Thyroid gland (tissue), 4 donors: ENCODE measurements around the gene NTRK2.

Experiments
- POLR2A ChIP-seq, 2 donors: fragments of 450-650 bp; IDR thresholded peaks; one replicate each; pipeline ENCODE4 v1.6.1; 2017; ENCODE audit warnings: antibody characterized with exemption in 2 of 2, mild to moderate bottlenecking in 2 of 2, moderate library complexity in 1 of 2
- TF ChIP-seq, protein P1 (sequence below), 6 experiments: fragments of 200-600 bp in 3 of 6; fragments of 450-650 bp in 3 of 6; sonication (generic) in 3 of 6; IDR thresholded peaks; one replicate each; pipeline ENCODE4 v1.5.1; 2016 to 2019; ENCODE audit warnings: antibody characterized with exemption in 6 of 6, mild to moderate bottlenecking in 2 of 6, inconsistent platforms in 1 of 6, moderate library complexity in 1 of 6

DNA sequence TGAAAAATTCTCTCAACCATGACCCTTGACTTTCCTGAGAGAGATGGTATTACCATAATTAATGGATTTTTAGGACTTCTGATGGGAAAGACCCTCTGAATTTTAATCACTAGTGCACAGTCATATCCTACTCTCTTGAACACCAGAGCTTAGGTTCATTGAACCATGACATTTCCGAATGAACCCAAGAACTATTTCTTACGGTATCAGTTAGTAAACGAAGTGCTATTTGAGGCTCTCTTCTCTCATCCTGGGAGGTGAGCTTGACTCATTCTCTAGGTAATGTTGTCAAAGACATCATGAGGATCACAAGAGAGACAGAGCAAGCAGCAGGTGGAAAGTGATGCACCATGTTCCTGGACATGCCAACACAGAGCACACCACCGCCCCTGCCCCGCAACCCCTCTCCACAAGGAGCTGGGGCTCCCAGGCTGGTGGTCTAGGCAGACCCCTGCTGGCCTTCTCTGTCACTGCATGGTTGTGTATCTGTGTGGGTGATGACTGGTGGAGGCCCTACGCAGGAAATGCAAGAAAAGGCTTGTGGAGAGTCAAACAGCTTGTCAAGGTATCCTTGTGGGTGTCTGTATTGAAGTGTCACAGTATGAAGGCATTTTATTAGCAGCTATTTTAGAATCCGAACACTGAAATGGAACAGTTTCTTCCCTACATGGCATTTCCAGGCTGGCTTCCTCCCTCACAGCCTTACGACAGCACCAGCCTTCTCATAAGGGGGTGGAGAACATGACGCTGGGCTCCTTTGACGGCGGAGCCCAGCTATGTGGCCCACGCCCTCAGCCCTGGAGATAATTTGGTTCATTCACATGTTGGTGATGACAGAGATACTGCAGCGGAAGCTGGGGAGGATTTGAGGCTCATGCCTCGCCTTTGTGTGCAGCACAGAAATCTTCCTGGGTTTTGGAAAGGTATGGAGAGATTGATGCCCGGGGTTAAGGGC lies 297.6 kb downstream of the NTRK2 start:
- no peak for TF ChIP-seq POLR2A (IDR thresholded peaks at IDR 0.05)
- TF ChIP-seq, protein P1, sequence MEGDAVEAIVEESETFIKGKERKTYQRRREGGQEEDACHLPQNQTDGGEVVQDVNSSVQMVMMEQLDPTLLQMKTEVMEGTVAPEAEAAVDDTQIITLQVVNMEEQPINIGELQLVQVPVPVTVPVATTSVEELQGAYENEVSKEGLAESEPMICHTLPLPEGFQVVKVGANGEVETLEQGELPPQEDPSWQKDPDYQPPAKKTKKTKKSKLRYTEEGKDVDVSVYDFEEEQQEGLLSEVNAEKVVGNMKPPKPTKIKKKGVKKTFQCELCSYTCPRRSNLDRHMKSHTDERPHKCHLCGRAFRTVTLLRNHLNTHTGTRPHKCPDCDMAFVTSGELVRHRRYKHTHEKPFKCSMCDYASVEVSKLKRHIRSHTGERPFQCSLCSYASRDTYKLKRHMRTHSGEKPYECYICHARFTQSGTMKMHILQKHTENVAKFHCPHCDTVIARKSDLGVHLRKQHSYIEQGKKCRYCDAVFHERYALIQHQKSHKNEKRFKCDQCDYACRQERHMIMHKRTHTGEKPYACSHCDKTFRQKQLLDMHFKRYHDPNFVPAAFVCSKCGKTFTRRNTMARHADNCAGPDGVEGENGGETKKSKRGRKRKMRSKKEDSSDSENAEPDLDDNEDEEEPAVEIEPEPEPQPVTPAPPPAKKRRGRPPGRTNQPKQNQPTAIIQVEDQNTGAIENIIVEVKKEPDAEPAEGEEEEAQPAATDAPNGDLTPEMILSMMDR (IDR thresholded peaks at IDR 0.05): no peak
